AG08395 (cell line): ENCODE results near the gene BCOR.

Source experiments
- DNase-seq: peaks from one replicate; pipeline ENCODE4 v3.0.0; 2012; ENCODE audit warnings: mixed read lengths, low spot score

The BCOR gene

GRCh38 chrX:40003428-40004245 lies 94.1 kb downstream of the BCOR start:
- no peak for DNase-seq

- DNase-seq: no peak
Observed at GRCh38 chrX:40003071-40003427, 94.7 kb downstream of the BCOR start.
